ENCODE results near the gene HSBP1.

HSBP1 gene

DNA sequence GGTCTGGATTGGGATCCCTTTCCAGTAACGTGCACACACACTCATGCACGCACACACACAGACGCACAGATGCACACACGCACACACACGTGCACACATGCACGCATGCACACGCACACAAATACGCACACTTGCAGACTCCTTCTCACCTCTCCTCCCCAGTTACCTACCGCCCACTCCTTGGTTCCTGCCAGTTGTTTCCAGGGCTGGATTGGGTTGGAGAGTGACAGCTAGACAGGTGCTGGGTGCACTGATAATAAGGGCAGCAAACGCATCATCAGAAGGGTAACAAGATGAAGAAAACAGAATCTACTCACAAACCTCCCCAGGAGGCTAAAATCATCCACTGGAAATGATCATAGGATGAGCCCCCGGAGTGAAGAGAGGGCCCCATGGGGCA lies 45.0 kb downstream of the HSBP1 start:
- Histone ChIP-seq H3K4me3 (ENCODE audit: low read depth in 1 of 2, low read length in 1 of 2) (no peak overlapping the region), H3K4me1 (ENCODE audit: control insufficient read depth in 1 of 2, insufficient read depth in 1 of 2, low read depth in 1 of 2, low read length in 1 of 2) (peaks cover 5% of the 10 kb centered on the region in 2 experiments), H3K27me3 (no peaks in the 10 kb centered on the region), H3K27ac (no peak overlapping the region), H3K9me3 (no peaks in the 10 kb centered on the region), H3K36me3 (no peaks in the 10 kb centered on the region)
- no peak for TF ChIP-seq CTCF (IDR thresholded peaks at IDR 0.05)

- no peak for TF ChIP-seq CTCF (IDR thresholded peaks at IDR 0.05)
- Histone ChIP-seq H3K27ac (no peak overlapping the region), H3K27me3 (no peaks in the 10 kb centered on the region), H3K36me3 (no peaks in the 10 kb centered on the region), H3K9me3 (no peaks in the 10 kb centered on the region), H3K4me3 (ENCODE audit: low read depth in 1 of 2, low read length in 1 of 2) (no peak overlapping the region), H3K4me1 (ENCODE audit: control insufficient read depth in 1 of 2, insufficient read depth in 1 of 2, low read depth in 1 of 2, low read length in 1 of 2) (no peaks in the 10 kb centered on the region)
Measured at GRCh38 chr16:83853834-83854233, 46.1 kb downstream of the HSBP1 start.

GRCh38 chr16:83854420-83854819 lies 46.6 kb downstream of the HSBP1 start:
- no peaks in the 10 kb centered on the region for H3K36me3 ChIP-seq
- H3K9me3 ChIP-seq: no peaks in the 10 kb centered on the region
- no peaks in the 10 kb centered on the region for H3K27me3 ChIP-seq
- H3K4me3 ChIP-seq (ENCODE audit: low read depth in 1 of 2, low read length in 1 of 2): no peak overlapping the region
- no peak for TF ChIP-seq CTCF (IDR thresholded peaks at IDR 0.05)
- no peak overlapping the region for H3K27ac ChIP-seq
- no peaks in the 10 kb centered on the region for H3K4me1 ChIP-seq (ENCODE audit: control insufficient read depth in 1 of 2, insufficient read depth in 1 of 2, low read depth in 1 of 2, low read length in 1 of 2)

- TF ChIP-seq CTCF (IDR thresholded peaks at IDR 0.05): no peak
- H3K9me3 ChIP-seq: no peaks in the 10 kb centered on the region
- no peak overlapping the region for H3K4me3 ChIP-seq (ENCODE audit: low read depth in 1 of 2, low read length in 1 of 2)
- H3K27me3 ChIP-seq: no peaks in the 10 kb centered on the region
- no peaks in the 10 kb centered on the region for H3K36me3 ChIP-seq
- H3K4me1 ChIP-seq (ENCODE audit: control insufficient read depth in 1 of 2, insufficient read depth in 1 of 2, low read depth in 1 of 2, low read length in 1 of 2): no peaks in the 10 kb centered on the region
- no peak overlapping the region for H3K27ac ChIP-seq
Measured at GRCh38 chr16:83856792-83857191, 49.0 kb downstream of the HSBP1 start.

DNA sequence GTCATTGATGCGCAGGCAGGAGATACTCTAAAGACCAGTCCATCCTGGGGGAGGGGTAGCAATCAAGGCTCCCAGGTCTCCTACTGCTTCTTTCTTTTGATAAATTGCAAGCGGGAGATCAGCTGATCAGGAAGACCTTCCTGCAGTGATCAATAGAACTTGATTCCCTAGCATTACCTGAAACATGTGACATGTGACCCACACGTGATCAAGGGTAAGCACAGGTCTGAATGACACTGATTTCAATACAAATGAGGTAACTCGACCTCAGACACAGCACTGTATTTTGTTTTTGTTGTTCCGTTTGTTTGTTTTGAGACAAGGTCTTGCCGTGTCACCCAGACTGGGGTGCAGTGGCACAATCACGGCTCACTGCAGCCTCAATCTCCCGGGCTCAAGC lies 51.5 kb downstream of the HSBP1 start:
- no peak for TF ChIP-seq CTCF (IDR thresholded peaks at IDR 0.05)
- Histone ChIP-seq H3K27ac (no peak overlapping the region), H3K36me3 (no peaks in the 10 kb centered on the region), H3K4me1 (ENCODE audit: control insufficient read depth in 1 of 2, insufficient read depth in 1 of 2, low read depth in 1 of 2, low read length in 1 of 2) (no peaks in the 10 kb centered on the region), H3K4me3 (ENCODE audit: low read depth in 1 of 2, low read length in 1 of 2) (no peak overlapping the region), H3K9me3 (no peaks in the 10 kb centered on the region), H3K27me3 (no peaks in the 10 kb centered on the region)

DNA sequence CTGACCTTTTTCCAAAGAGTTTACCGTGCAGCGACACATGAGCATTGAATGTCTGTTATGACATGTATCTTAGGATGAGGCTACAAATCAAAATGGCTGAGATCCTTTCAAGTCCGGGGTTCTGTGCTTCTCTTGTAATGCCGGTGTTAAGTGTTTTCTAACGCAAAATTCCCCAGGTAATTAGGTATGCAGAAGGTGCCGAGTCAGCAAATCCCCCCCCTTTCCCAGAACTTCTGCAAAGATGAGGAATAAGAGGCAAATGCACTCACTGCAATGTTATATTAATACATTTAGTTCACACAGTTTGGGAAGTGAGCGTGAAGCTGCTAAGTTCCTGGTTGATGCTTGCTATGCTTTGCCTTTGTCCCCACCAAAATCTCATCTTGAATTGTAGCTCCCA lies 54.9 kb downstream of the HSBP1 start:
- Histone ChIP-seq H3K4me1 (ENCODE audit: control insufficient read depth in 1 of 2, insufficient read depth in 1 of 2, low read depth in 1 of 2, low read length in 1 of 2) (no peaks in the 10 kb centered on the region), H3K27ac (no peak overlapping the region), H3K4me3 (ENCODE audit: low read depth in 1 of 2, low read length in 1 of 2) (no peak overlapping the region), H3K9me3 (no peaks in the 10 kb centered on the region), H3K27me3 (no peaks in the 10 kb centered on the region), H3K36me3 (no peaks in the 10 kb centered on the region)
- TF ChIP-seq CTCF (IDR thresholded peaks at IDR 0.05): no peak

Data from neutrophil (primary cell).